Neural progenitor cell (in vitro differentiated cells): ENCODE results near the gene UAP1.
"Not testable (repeated sequence)": the region's sequence is repeated elsewhere in the genome, so short reads cannot be mapped to it uniquely, and the experiment has no call there.

ENCODE experiments used
- CTCF ChIP-seq: fragments of 200-600 bp; sonication (generic); IDR thresholded peaks from 2 replicates; pipeline ENCODE4 v1.5.1; 2017; ENCODE audit warnings: antibody characterized with exemption, mild to moderate bottlenecking
- EZH2 ChIP-seq: fragments of 200-600 bp; sonication (generic); IDR thresholded peaks from 2 replicates; pipeline ENCODE4 v1.6.1; 2017; ENCODE audit warnings: antibody characterized with exemption, mild to moderate bottlenecking, moderate library complexity
- EZH2phosphoT487 ChIP-seq: fragments of 200-600 bp; sonication (generic); IDR thresholded peaks from 2 replicates; pipeline ENCODE4 v1.6.1; 2017; ENCODE audit warnings: antibody characterized with exemption

GRCh38 chr1:162571121-162571520, 9.6 kb downstream of the UAP1 start:
- not testable (repeated sequence) for TF ChIP-seq CTCF, EZH2, EZH2phosphoT487
